K562 (cell line): Measurements from ENCODE around the gene HADHB. TPM values are rescaled to one million over a fixed set of nuclear protein-coding genes. Genes with fewer than 3 reads are reported as not detected.
A peak's percentile ranks its signal among the peaks of the same experiment; 100 is the strongest.

ENCODE experiments used
- ARHGAP35 ChIP-seq: fragments of 450-650 bp; IDR thresholded peaks from 2 replicates; pipeline ENCODE4 v1.6.1; 2018; ENCODE audit not compliant: partially characterized antibody
- FIP1L1 ChIP-seq: fragments of 200-400 bp; formaldehyde crosslinking; IDR thresholded peaks from 2 replicates; pipeline ENCODE4 v1.6.1; 2018; ENCODE audit warnings: mild to moderate bottlenecking, low read depth, low read length; ENCODE audit not compliant: poor library complexity, severe bottlenecking
- FOSL1 ChIP-seq: fragments of 200-800 bp; sonication (Bioruptor generic); conservative IDR thresholded peaks from 2 replicates; pipeline ENCODE4 v1.6.1; 2016; ENCODE audit warnings: missing genetic modification characterization, missing compliant biosample characterization
- GABPA ChIP-seq: fragments of 200-800 bp; sonication (Bioruptor generic); conservative IDR thresholded peaks from 2 replicates; pipeline ENCODE4 v1.6.1; 2016; ENCODE audit warnings: low read depth, missing genetic modification characterization, missing compliant biosample characterization
- KDM5B ChIP-seq: fragments of 200-600 bp; sonication (generic); IDR thresholded peaks from 2 replicates; pipeline ENCODE4 v1.6.1; 2012; ENCODE audit warnings: low read depth, mild to moderate bottlenecking, moderate library complexity, low read length, control low read depth, inconsistent platforms; ENCODE audit not compliant: insufficient replicate concordance
- MLX ChIP-seq, 2 experiments: fragments of 450-650 bp in 1 of 2; sonication (generic) in 1 of 2; formaldehyde crosslinking; conservative IDR thresholded peaks; 2 replicates each; pipeline versions ENCODE4 v1.4.0 to v1.8.1; 2020 to 2022; ENCODE audit warnings: mild to moderate bottlenecking in 1 of 2, missing genetic modification reagents in 1 of 2
- MYBL2 ChIP-seq, 2 experiments: fragments of 450-650 bp in 1 of 2; sonication (generic) in 1 of 2; formaldehyde crosslinking in 1 of 2; IDR thresholded peaks; 2 replicates each; pipeline versions ENCODE4 v1.6.1 to v1.8.1; 2017 to 2022; ENCODE audit warnings: borderline replicate concordance in 1 of 2, inconsistent platforms in 1 of 2, low read depth in 1 of 2, mild to moderate bottlenecking in 1 of 2, missing genetic modification reagents in 1 of 2, moderate library complexity in 1 of 2
- PURB ChIP-seq: sonication (generic); formaldehyde crosslinking; IDR thresholded peaks from 2 replicates; pipeline ENCODE4 v1.9.0; 2021; ENCODE audit warnings: low read depth, mild to moderate bottlenecking, missing genetic modification reagents
- REST ChIP-seq, 2 experiments: fragments of 450-650 bp; formaldehyde crosslinking in 1 of 2; IDR thresholded peaks; 2 replicates each; pipeline versions ENCODE4 v1.4.0 to v1.6.1; 2014 to 2020; ENCODE audit warnings: mild to moderate bottlenecking in 2 of 2, borderline replicate concordance in 1 of 2, low read depth in 1 of 2
- SMAD3 ChIP-seq: fragments of 450-650 bp; formaldehyde crosslinking; conservative IDR thresholded peaks from 2 replicates; pipeline ENCODE4 v1.4.0; 2020; ENCODE audit warnings: mild to moderate bottlenecking
- TAF15 ChIP-seq: fragments of 200-400 bp; formaldehyde crosslinking; IDR thresholded peaks from 2 replicates; pipeline ENCODE4 v1.6.1; 2017; ENCODE audit warnings: mild to moderate bottlenecking, low read depth, low read length, moderate library complexity
- polyA plus RNA-seq, 8 experiments: library from polyadenylated mRNA; depleted of rRNA in 4 of 8; stranded (reverse) in 5 of 8; unstranded in 3 of 8; fragments of >200 nt; fragmentation: Nextera tagmentation in 2 of 8; fragmentation: Illumina TruSeq in 1 of 8; extraction: Ambion mirVana in 2 of 8; extraction: Trizol in 1 of 8; gene quantifications; 2 replicates each; pipeline versions ENCODE4 v1.2.1 to v1.2.3, GENCODE V29; 2011 to 2014; ENCODE audit warnings: inconsistent platforms in 1 of 8, missing spikeins in 1 of 8
- total RNA-seq, 7 experiments: library from RNA; depleted of rRNA in 6 of 7; stranded (reverse); fragments of >200 nt in 6 of 7; fragmentation: Illumina TruSeq in 2 of 7; extraction: Trizol in 2 of 7; gene quantifications; 2 replicates each; pipeline versions ENCODE4 v1.2.1 to v1.2.3, GENCODE V29; 2011 to 2021; ENCODE audit warnings: low replicate concordance in 1 of 7

Gene HADHB
- total and polyA plus RNA-seq, 9 of the 15 experiments (the other 6 are each of a cell fraction or from before 2014, with no cell fraction given): 67.3 to 199 (median 100) TPM

GRCh38 chr2:26244309-26245230, at the start of gene HADHB, which contains the start of gene HADHA (continued):
- TF ChIP-seq MLX (CRISPR knock-in tag; conservative IDR thresholded peaks at IDR 0.05) (no peak), TAF15 (peak; percentile 59; the same call in 1 of the 2 replicates), SMAD3 (CRISPR knock-in tag) (no peak), PURB (no peak), ARHGAP35 (peak; percentile 17), GABPA (tag) (peak; percentile 45; the same call in 1 of the 2 replicates), FIP1L1 (peak; percentile 79), FOSL1 (no peak), KDM5B (peak; percentile 84), MYBL2 (IDR thresholded peaks at IDR 0.05; ENCODE audit: low read depth) (no peak), MYBL2 (CRISPR knock-in tag; IDR thresholded peaks at IDR 0.05; ENCODE audit: borderline replicate concordance) (no peak), REST (IDR thresholded peaks at IDR 0.05; ENCODE audit: borderline replicate concordance) (peak; percentile 38), REST (CRISPR knock-in tag; IDR thresholded peaks at IDR 0.05; ENCODE audit: low read depth) (no peak; the same call in 1 of the 2 replicates)
